Hepatocyte (in vitro differentiated cells): ENCODE data around the gene PLAC8. TPM values are rescaled to one million over a fixed set of nuclear protein-coding genes. Genes with fewer than 3 reads are reported as not detected.

ENCODE experiments used
- DNase-seq: peaks from one replicate; pipeline ENCODE4 v3.0.0-alpha.2; 2016; ENCODE audit warnings: low spot score
- H2AFZ ChIP-seq: fragments of 200-600 bp; sonication (generic); 2 replicates; pipeline ENCODE4 v1.6.0; 2016; ENCODE audit warnings: antibody characterized with exemption, mild to moderate bottlenecking
- H3K27ac ChIP-seq: fragments of 200-600 bp; sonication (generic); 2 replicates; pipeline ENCODE4 v1.5.1; 2016; ENCODE audit warnings: mild to moderate bottlenecking
- H3K27me3 ChIP-seq: fragments of 200-600 bp; sonication (generic); 2 replicates; pipeline ENCODE4 v1.6.1; 2016
- H3K36me3 ChIP-seq: fragments of 200-600 bp; sonication (generic); replicated peaks from 2 replicates; pipeline ENCODE4 v1.5.1; 2016; ENCODE audit warnings: low read depth; ENCODE audit not compliant: insufficient read depth
- H3K4me1 ChIP-seq: fragments of 200-600 bp; sonication (generic); 2 replicates; pipeline ENCODE4 v1.5.1; 2016; ENCODE audit warnings: mild to moderate bottlenecking, moderate library complexity; ENCODE audit not compliant: insufficient read depth
- H3K4me2 ChIP-seq: fragments of 200-600 bp; sonication (generic); 2 replicates; pipeline ENCODE4 v1.6.0; 2016
- H3K4me3 ChIP-seq: fragments of 200-600 bp; sonication (generic); 2 replicates; pipeline ENCODE4 v1.5.1; 2016; ENCODE audit warnings: mild to moderate bottlenecking
- H3K79me2 ChIP-seq: fragments of 200-600 bp; sonication (generic); 2 replicates; pipeline ENCODE4 v1.6.0; 2017; ENCODE audit warnings: mild to moderate bottlenecking
- H3K9me2 ChIP-seq: fragments of 200-600 bp; sonication (generic); replicated peaks from 2 replicates; pipeline ENCODE4 v1.6.0; 2017; ENCODE audit warnings: mild to moderate bottlenecking; ENCODE audit not compliant: insufficient read depth
- H3K9me3 ChIP-seq: fragments of 200-600 bp; sonication (generic); 2 replicates; pipeline ENCODE4 v1.5.1; 2016; ENCODE audit warnings: low read depth, mild to moderate bottlenecking
- H4K20me1 ChIP-seq: fragments of 200-600 bp; sonication (generic); 2 replicates; pipeline ENCODE4 v1.6.0; 2016; ENCODE audit warnings: mild to moderate bottlenecking; ENCODE audit not compliant: insufficient read depth, poor library complexity, severe bottlenecking
- EZH2 ChIP-seq: fragments of 200-600 bp; sonication (generic); IDR thresholded peaks from 2 replicates; pipeline ENCODE4 v1.6.1; 2016; ENCODE audit warnings: antibody characterized with exemption, mild to moderate bottlenecking, borderline replicate concordance
- EZH2phosphoT487 ChIP-seq: fragments of 200-600 bp; sonication (generic); IDR thresholded peaks from one replicate; pipeline ENCODE4 v1.6.1; 2018; ENCODE audit warnings: antibody characterized with exemption, mild to moderate bottlenecking, low read depth, moderate library complexity; ENCODE audit not compliant: unreplicated experiment, severe bottlenecking
- WGBS: methylation state at CpG from one replicate; pipeline ENCODE4 v1.1.6; 2016; ENCODE audit warnings: low lambda C conversion rate; ENCODE audit errors: missing lambda C conversion rate; 5-methylcytosine and 5-hydroxymethylcytosine counted together
- polyA plus RNA-seq: library from polyadenylated mRNA; unstranded; fragments of >200 nt; fragmentation: Nextera tagmentation; extraction: Ambion mirVana; gene quantifications from 2 replicates; pipeline ENCODE4 v1.2.1, GENCODE V29; 2016
- total RNA-seq: library from RNA; depleted of rRNA; stranded (reverse); fragments of >200 nt; gene quantifications from 2 replicates; pipeline ENCODE4 v1.2.3, GENCODE V29; 2014
- TF ChIP-seq, protein P1 (sequence below): fragments of 200-600 bp; sonication (generic); IDR thresholded peaks from 2 replicates; pipeline ENCODE4 v1.5.1; 2016; ENCODE audit warnings: antibody characterized with exemption, mild to moderate bottlenecking; ENCODE audit not compliant: poor library complexity

The PLAC8 gene
- total and polyA plus RNA-seq, 2 experiments from 2014 or later: 14.2 to 16.6 TPM

DNA sequence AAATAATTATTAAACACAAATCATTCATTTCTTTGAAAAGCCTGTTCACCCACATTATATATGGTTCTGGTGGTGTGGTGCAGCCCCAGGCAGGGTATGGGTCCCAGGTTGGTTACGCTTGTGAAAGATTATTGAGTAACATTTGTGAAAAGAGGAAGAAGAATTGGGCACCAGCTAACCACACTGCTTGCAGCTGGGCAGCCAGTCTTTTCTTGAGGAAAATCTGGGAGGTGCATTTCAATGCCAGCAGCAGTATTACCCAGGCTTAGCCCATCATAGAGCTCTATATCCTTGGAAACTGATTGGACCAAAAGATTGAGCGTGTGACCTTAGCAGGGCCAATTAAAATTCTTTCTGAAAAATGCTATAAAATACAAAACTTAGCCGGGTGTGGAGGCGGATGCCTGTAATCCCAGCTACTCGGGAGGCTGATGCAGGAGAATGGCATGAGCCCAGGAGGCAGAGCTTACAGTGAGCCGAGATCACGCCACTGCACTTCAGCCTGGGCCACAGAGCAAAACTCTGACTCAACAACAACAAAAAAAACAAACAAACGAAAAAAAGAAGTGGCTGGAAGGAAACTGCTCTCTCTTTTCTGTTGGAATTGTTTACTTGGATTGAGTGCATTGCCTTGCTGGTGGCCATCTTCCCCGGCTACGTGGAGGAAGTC lies 9.7 kb upstream of the PLAC8 start:
- no peak overlapping the region for H2AFZ ChIP-seq
- no peaks in the 10 kb centered on the region for H3K9me2 ChIP-seq
- 81% methylated on average over 10 of the region's 10 CpGs for WGBS
- TF ChIP-seq EZH2phosphoT487 (no peak), EZH2 (no peak)
- TF ChIP-seq, protein P1, sequence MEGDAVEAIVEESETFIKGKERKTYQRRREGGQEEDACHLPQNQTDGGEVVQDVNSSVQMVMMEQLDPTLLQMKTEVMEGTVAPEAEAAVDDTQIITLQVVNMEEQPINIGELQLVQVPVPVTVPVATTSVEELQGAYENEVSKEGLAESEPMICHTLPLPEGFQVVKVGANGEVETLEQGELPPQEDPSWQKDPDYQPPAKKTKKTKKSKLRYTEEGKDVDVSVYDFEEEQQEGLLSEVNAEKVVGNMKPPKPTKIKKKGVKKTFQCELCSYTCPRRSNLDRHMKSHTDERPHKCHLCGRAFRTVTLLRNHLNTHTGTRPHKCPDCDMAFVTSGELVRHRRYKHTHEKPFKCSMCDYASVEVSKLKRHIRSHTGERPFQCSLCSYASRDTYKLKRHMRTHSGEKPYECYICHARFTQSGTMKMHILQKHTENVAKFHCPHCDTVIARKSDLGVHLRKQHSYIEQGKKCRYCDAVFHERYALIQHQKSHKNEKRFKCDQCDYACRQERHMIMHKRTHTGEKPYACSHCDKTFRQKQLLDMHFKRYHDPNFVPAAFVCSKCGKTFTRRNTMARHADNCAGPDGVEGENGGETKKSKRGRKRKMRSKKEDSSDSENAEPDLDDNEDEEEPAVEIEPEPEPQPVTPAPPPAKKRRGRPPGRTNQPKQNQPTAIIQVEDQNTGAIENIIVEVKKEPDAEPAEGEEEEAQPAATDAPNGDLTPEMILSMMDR: no peak
- no peak for DNase-seq
- no peaks in the 10 kb centered on the region for H3K79me2 ChIP-seq
- no peaks in the 10 kb centered on the region for H3K27me3 ChIP-seq
- H3K27ac ChIP-seq: no peak overlapping the region
- H3K4me2 ChIP-seq: no peak overlapping the region
- H3K9me3 ChIP-seq: no peaks in the 10 kb centered on the region
- H3K4me3 ChIP-seq: no peak overlapping the region
- H3K4me1 ChIP-seq: no peaks in the 10 kb centered on the region
- no peaks in the 10 kb centered on the region for H3K36me3 ChIP-seq
- H4K20me1 ChIP-seq: no peaks in the 10 kb centered on the region

DNA sequence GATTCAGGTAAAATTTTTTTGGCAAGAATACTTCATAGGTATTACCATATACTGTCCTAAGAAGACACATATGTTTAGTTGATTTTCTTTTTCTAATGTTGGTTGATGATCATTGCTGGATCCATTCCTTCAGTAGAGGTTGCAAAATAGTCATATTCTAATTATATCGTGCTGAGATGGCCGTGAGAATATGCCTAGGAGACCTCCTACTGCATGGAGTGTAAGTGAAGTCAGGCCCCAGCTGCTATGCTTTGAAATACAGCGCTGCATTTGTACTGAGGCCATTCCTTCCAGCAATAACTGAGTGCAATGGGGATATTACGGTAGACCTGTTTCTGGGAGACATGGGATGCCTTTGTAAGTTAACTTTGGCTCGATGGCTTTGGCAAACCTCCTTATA lies 6.7 kb upstream of the PLAC8 start:
- Histone ChIP-seq H3K9me3 (no peaks in the 10 kb centered on the region), H3K27me3 (no peaks in the 10 kb centered on the region), H3K4me1 (no peaks in the 10 kb centered on the region), H3K79me2 (no peaks in the 10 kb centered on the region), H3K4me3 (no peak overlapping the region), H3K27ac (no peak overlapping the region), H2AFZ (no peak overlapping the region), H3K9me2 (no peaks in the 10 kb centered on the region), H4K20me1 (no peaks in the 10 kb centered on the region), H3K4me2 (no peak overlapping the region), H3K36me3 (no peaks in the 10 kb centered on the region)
- TF ChIP-seq EZH2 (no peak), EZH2phosphoT487 (no peak)
- TF ChIP-seq, protein P1: no peak
- WGBS: 95% methylated on average over 5 of the region's 5 CpGs
- DNase-seq: no peak

DNA sequence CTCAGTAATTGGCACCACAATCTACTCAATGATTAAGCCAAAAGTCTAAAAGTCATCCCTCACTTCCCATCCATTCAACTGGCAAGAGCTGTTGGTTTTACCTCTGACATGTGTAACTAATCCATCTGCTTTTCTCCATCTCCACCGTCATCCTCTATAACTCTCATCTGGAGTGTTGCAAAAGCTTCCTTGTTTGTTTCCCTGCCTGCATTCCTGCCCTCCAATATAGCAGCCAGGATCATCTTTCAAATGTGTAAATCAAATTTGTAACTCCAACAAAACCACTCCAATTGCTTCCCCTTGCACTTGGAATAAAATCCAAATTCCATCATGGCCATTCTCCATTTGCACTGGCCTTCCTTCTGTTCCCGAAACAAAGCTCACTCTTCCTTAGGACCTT lies 4.3 kb upstream of the PLAC8 start:
- Histone ChIP-seq H3K79me2 (no peaks in the 10 kb centered on the region), H3K9me2 (no peaks in the 10 kb centered on the region), H3K4me1 (peaks cover 4% of the 10 kb centered on the region), H3K4me3 (no peak overlapping the region), H4K20me1 (no peaks in the 10 kb centered on the region), H3K27me3 (no peaks in the 10 kb centered on the region), H3K4me2 (no peak overlapping the region), H3K9me3 (no peaks in the 10 kb centered on the region), H2AFZ (no peak overlapping the region), H3K36me3 (no peaks in the 10 kb centered on the region), H3K27ac (no peak overlapping the region)
- WGBS: 71% methylated on average over 2 of the region's 2 CpGs
- no peak for DNase-seq
- TF ChIP-seq, protein P1: no peak
- no peak for TF ChIP-seq EZH2phosphoT487
- TF ChIP-seq EZH2: no peak
